GM06990 (cell line): ENCODE results near the gene LMF1.
"Not testable (repeated sequence)": the region's sequence is repeated elsewhere in the genome, so short reads cannot be mapped to it uniquely, and the experiment has no call there.

ENCODE experiments used
- DNase-seq: peaks from one replicate; pipeline ENCODE4 v3.0.0-alpha.2; 2011; ENCODE audit not compliant: insufficient read length; ENCODE audit errors: extremely low read depth
- H3K27me3 ChIP-seq: replicated peaks from 2 replicates; pipeline ENCODE4 v1.6.0; 2011; ENCODE audit warnings: low read length; ENCODE audit not compliant: control insufficient read depth, insufficient read depth
- H3K36me3 ChIP-seq: 2 replicates; pipeline ENCODE4 v1.5.1; 2011; ENCODE audit warnings: low read length; ENCODE audit not compliant: control insufficient read depth, insufficient read depth
- H3K4me3 ChIP-seq: replicated peaks from 2 replicates; pipeline ENCODE4 v1.5.1; 2011; ENCODE audit warnings: low read depth, mild to moderate bottlenecking, control low read depth, low read length
- CTCF ChIP-seq: IDR thresholded peaks from 2 replicates; pipeline ENCODE4 v1.5.1; 2011; ENCODE audit warnings: low read length, control low read depth, mild to moderate bottlenecking, inconsistent platforms; ENCODE audit not compliant: insufficient read depth, poor library complexity, severe bottlenecking

LMF1 gene

GRCh38 chr16:860891-861290 is 109.9 kb downstream of the LMF1 start:
- TF ChIP-seq CTCF, result no peak
- Histone ChIP-seq H3K36me3 (no peaks in the 10 kb centered on the region), H3K4me3 (no peak overlapping the region), H3K27me3 (no peaks in the 10 kb centered on the region)
- no peak for DNase-seq

- H3K27me3 ChIP-seq, H3K4me3 ChIP-seq, DNase-seq, H3K36me3 ChIP-seq: not testable (repeated sequence)
Observed at GRCh38 chr16:858971-859370, 111.8 kb downstream of the LMF1 start.

DNA sequence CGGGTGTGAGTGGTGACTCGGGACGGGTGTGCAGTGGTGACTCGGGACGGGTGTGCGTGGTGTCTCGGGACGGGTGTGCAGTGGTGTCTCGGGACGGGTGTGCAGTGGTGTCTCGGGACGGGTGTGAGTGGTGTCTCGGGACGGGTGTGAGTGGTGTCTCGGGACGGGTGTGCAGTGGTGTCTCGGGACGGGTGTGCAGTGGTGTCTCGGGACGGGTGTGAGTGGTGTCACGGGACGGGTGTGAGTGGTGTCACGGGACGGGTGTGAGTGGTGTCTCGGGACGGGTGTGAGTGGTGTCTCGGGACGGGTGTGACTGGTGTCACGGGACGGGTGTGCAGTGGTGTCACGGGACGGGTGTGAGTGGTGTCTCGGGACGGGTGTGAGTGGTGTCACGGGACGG is 112.3 kb downstream of the LMF1 start:
- not testable (repeated sequence) for H3K27me3 ChIP-seq, H3K4me3 ChIP-seq, H3K36me3 ChIP-seq, DNase-seq

GRCh38 chr16:856811-857210 is 114.0 kb downstream of the LMF1 start:
- Histone ChIP-seq H3K4me3 (no peak overlapping the region), H3K27me3 (no peaks in the 10 kb centered on the region), H3K36me3 (no peaks in the 10 kb centered on the region)
- no peak for DNase-seq
- no peak for TF ChIP-seq CTCF

- no peaks in the 10 kb centered on the region for H3K36me3 ChIP-seq
- no peak for TF ChIP-seq CTCF
- no peaks in the 10 kb centered on the region for H3K27me3 ChIP-seq
- no peak overlapping the region for H3K4me3 ChIP-seq
- no peak for DNase-seq
Observed at GRCh38 chr16:856101-856500, 114.7 kb downstream of the LMF1 start.

GRCh38 chr16:855471-855870 is 115.3 kb downstream of the LMF1 start:
- no peak for DNase-seq
- no peaks in the 10 kb centered on the region for H3K36me3 ChIP-seq
- no peak for TF ChIP-seq CTCF
- no peak overlapping the region for H3K4me3 ChIP-seq
- H3K27me3 ChIP-seq, result no peaks in the 10 kb centered on the region

- no peak overlapping the region for H3K4me3 ChIP-seq
- DNase-seq, result no peak
- TF ChIP-seq CTCF, result no peak
- H3K27me3 ChIP-seq, result no peaks in the 10 kb centered on the region
- H3K36me3 ChIP-seq, result no peaks in the 10 kb centered on the region
Observed at GRCh38 chr16:854808-855410, 115.9 kb downstream of the LMF1 start.
